ENCODE results near the gene THOC6.

DNA sequence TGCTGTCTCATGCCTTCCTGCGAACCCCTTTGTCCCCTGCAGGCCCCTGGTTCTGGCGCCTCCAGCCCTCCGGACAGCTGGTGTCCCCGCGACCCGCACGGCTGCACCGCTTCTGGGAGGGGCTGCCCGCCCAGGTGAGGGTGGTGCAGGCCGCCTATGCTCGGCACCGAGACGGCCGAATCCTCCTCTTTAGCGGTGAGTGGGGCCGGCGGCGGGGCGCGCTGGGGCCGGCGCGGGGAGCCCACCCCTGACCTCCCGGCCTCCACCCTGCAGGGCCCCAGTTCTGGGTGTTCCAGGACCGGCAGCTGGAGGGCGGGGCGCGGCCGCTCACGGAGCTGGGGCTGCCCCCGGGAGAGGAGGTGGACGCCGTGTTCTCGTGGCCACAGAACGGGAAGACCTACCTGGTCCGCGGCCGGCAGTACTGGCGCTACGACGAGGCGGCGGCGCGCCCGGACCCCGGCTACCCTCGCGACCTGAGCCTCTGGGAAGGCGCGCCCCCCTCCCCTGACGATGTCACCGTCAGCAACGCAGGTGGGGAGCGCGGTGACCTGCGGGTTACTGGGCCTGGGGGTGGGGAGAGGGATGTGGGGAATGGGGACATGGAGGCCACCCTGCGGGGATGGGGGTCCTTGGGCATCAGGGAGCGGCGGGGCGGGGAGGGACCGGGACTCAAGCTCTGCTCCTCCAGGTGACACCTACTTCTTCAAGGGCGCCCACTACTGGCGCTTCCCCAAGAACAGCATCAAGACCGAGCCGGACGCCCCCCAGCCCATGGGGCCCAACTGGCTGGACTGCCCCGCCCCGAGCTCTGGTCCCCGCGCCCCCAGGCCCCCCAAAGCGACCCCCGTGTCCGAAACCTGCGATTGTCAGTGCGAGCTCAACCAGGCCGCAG lies 34.5 kb downstream of the THOC6 start:
- TF ChIP-seq RAD21 (IDR thresholded peaks at IDR 0.05; ENCODE audit: low read depth), result no peak
- no peak for TF ChIP-seq CEBPB (IDR thresholded peaks at IDR 0.05)
- no peak for TF ChIP-seq EP300 (IDR thresholded peaks at IDR 0.05; ENCODE audit: borderline replicate concordance)
- TF ChIP-seq FOXM1 (IDR thresholded peaks at IDR 0.05; ENCODE audit: borderline replicate concordance, low read depth), result no peak
- no peak for TF ChIP-seq EGR1 (IDR thresholded peaks at IDR 0.05)

Measured in Ishikawa (cell line).